Prostate gland (tissue), 2 donors: ENCODE data around the gene SETBP1.

Experiments
- POLR2A ChIP-seq: fragments of 450-650 bp; IDR thresholded peaks from one replicate; pipeline ENCODE4 v1.6.1; 2016; ENCODE audit warnings: antibody characterized with exemption, mild to moderate bottlenecking
- POLR2AphosphoS5 ChIP-seq: sonication (generic); formaldehyde crosslinking; IDR thresholded peaks from one replicate; pipeline ENCODE4 v1.6.1; 2017; ENCODE audit warnings: antibody characterized with exemption
- TF ChIP-seq, protein P1 (sequence below), 4 experiments: fragments of 200-600 bp in 2 of 4; fragments of 450-650 bp in 2 of 4; sonication (generic) in 2 of 4; IDR thresholded peaks; 1 replicate in 3 of 4; 2 replicates in 1 of 4; pipeline ENCODE4 v1.5.1; 2016 to 2019; ENCODE audit warnings: antibody characterized with exemption in 4 of 4, mild to moderate bottlenecking in 2 of 4, moderate library complexity in 2 of 4

DNA sequence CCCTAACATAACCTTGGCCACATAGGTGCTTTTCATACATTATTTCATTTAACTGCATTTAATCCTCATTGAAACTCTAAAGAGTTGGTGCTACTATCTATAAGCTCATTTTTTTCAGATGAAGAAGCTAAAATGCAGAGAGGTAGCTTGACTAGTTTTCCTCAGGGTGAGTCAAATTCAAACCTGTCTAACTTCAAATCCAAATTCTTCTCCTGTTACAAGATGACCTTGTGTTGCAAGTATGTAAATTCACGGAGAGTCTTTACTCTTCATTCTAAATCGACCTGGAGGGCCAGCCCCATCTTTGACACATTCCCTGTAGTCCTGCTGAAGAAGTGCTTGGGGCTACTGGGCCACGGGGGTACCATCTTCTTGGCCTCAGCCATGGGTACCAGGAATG lies 8.2 kb upstream of the SETBP1 start:
- TF ChIP-seq POLR2A = no peak
- TF ChIP-seq, protein P1, sequence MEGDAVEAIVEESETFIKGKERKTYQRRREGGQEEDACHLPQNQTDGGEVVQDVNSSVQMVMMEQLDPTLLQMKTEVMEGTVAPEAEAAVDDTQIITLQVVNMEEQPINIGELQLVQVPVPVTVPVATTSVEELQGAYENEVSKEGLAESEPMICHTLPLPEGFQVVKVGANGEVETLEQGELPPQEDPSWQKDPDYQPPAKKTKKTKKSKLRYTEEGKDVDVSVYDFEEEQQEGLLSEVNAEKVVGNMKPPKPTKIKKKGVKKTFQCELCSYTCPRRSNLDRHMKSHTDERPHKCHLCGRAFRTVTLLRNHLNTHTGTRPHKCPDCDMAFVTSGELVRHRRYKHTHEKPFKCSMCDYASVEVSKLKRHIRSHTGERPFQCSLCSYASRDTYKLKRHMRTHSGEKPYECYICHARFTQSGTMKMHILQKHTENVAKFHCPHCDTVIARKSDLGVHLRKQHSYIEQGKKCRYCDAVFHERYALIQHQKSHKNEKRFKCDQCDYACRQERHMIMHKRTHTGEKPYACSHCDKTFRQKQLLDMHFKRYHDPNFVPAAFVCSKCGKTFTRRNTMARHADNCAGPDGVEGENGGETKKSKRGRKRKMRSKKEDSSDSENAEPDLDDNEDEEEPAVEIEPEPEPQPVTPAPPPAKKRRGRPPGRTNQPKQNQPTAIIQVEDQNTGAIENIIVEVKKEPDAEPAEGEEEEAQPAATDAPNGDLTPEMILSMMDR (IDR thresholded peaks at IDR 0.05) = no peak
- no peak for TF ChIP-seq POLR2AphosphoS5
